GM18858 (cell line): Measurements from ENCODE around the gene CXCL3.

Experiments used
- ATAC-seq: cut with Tn5 transposase; IDR thresholded peaks from one replicate; pipeline ENCODE4 v1.9.1; 2021; ENCODE audit not compliant: unreplicated experiment

The CXCL3 gene

GRCh38 chr4:74016068-74016467, 22.4 kb downstream of the CXCL3 start:
- no peak for ATAC-seq

- ATAC-seq: no peak
Observed at GRCh38 chr4:74015126-74015780, 23.2 kb downstream of the CXCL3 start.

GRCh38 chr4:74014332-74014731, 24.2 kb downstream of the CXCL3 start:
- no peak for ATAC-seq

GRCh38 chr4:74013264-74013663, 25.2 kb downstream of the CXCL3 start:
- ATAC-seq: no peak

DNA sequence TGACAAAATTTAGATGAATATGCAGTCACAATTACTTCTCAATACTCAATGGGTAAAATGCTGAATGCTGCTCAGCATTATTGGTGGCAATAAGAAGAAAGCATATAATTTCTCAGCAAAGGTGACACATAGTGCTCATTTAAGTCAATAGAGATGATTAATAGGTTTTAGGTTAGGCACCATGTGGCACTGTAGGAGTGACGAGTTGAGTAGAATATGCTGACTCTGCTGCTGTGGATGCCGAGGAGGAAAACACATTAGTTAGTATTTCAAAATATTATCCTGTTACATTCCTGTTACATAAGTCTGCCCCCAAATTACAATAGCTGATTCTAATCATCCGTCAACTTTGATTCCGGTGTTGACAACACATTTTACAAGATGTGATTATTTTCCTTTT, 26.4 kb downstream of the CXCL3 start:
- ATAC-seq: no peak

DNA sequence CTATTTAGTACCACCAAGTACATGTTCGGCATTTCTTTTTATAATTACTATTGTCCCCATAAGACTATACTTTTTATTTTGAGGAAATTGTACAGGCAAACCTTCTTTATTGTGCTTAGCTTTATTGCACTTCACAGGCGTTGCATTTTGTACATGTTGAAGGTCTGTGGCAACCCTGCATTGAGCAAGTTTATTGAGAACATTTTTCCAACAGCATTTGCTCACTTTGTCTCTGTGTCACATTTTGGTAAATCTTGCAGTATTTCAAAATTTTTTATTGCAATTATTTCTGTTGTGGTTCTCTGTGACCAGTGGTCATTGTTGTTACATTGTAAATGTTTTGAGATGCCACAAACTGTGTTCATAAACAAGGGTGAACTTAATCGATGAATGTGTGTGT, 29.2 kb downstream of the CXCL3 start:
- ATAC-seq: no peak

DNA sequence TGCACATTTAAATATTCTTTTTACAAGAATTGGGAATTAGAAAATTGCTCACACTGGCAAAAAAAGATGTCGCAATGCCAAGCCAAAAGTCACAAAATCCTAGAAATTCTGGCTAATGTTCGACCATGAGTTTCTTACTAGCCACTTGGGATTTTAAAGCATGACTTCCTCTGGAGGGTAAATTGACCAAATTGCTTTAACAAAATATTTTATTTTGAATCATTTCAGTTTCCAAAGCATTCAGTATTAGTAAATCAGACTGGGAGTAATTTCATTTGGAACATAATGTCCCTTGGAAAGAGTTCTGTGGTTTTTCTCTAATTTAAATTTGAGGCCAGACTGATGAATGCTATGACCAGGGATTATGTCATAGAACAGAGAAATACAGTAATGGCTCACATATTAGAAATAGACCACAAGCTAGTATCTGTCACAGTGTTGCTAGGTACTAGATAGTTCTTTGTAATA, 32.4 kb downstream of the CXCL3 start:
- no peak for ATAC-seq

DNA sequence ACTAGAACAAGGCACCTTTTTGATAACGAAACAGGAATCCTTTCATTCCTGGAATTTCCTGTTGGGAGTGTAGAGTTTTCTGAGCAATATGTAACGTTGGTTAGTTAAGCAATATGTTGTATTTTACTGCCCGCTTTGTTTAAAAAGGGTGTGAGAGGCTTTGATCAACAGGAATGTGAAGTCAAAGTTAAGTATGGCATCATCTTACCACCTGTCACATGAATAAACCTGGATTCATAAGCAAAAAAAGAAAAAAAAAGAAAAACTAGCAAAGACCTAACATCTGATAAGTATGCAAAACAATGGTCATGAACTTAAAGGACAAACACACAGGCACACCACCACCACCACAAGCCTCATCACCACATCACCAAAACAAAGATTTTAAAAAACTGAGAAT, 33.0 kb downstream of the CXCL3 start:
- ATAC-seq: no peak

GRCh38 chr4:74004668-74005067, 33.8 kb downstream of the CXCL3 start:
- no peak for ATAC-seq

DNA sequence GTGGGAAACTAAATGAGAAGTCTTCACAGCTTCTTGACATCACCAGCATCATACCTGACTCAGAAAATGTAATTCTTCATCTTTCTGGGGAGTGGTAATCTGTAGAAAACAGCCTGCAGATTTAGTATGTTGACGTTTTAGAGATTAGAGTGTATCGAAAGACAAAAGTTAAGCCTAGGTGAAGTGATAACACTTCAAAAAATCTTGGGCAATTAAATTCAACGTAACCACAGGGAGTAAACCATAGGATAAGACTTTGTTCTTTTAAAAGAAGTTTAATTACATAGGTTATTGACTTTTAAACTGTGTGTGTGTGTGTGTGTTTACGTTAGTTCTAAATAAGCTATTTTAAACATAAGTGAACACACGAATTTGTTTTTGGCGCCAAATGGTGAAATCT, 38.2 kb downstream of the CXCL3 start:
- no peak for ATAC-seq

GRCh38 chr4:73998040-73999011, 40.2 kb downstream of the CXCL3 start, which contains the start of gene CXCL5:
Gene CXCL5, minus strand, starts transcription at chr4:73998677. Its CDS starts 96 bp downstream, at chr4:73998581.
- no peak for ATAC-seq

- ATAC-seq: no peak
Observed at GRCh38 chr4:73992050-73992449, 46.4 kb downstream of the CXCL3 start.

GRCh38 chr4:73991742-73992000, 46.8 kb downstream of the CXCL3 start:
- no peak for ATAC-seq

GRCh38 chr4:73990988-73991741, 47.3 kb downstream of the CXCL3 start:
- no peak for ATAC-seq

DNA sequence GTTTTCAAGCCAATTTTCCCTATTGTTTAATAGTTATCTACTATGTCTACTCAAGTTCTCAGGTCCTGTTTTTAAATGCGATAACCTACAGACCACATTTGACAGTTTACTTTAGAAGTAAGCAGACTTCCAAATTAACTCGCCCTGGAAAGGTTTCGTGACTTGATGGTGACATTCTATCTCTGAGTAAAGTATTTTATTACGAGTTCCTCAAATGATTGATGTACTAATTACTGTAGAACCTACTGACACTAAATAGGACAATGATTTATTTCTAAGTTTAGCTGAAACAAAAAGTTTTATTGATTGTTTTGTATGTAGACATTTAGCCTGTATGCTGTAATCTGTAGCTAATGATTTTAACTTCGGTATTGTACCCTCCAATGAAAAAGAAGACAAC, 48.6 kb downstream of the CXCL3 start:
- no peak for ATAC-seq

GRCh38 chr4:73989031-73989430, 49.5 kb downstream of the CXCL3 start:
- ATAC-seq: no peak

DNA sequence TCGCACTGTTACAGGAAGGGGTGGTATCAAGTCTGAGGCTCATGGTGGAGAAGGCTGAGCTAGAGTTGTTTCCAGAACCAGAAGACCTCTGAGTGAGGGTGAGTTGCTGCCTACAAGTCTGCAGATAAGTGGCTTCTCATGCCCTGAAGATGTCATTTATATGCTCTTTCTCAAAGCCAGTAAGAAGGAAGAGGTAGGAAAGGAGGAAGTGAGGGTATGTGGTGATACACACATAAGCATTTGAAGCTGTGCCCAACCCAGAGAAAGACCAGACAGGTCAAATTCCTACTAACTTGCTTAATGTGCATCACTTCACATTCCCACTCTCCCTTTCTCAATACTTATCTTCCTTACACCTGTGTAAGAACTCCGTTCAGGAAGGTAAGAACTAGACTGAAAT, 50.4 kb downstream of the CXCL3 start, which contains the start of gene PPBP:
PPBP (minus strand) TSS at position 130 of the 400 bp plus-strand sequence; CDS start at position 43, 87 bp downstream.
- ATAC-seq: no peak
